GM19023 (cell line): ENCODE measurements around the gene HAUS5.
"Not testable (repeated sequence)": the region's sequence is repeated elsewhere in the genome, so short reads cannot be mapped to it uniquely, and the experiment has no call there.

Experiments used
- ATAC-seq: cut with Tn5 transposase; IDR thresholded peaks from one replicate; pipeline ENCODE4 v1.9.1; 2021; ENCODE audit warnings: mild to moderate bottlenecking, moderate library complexity; ENCODE audit not compliant: unreplicated experiment

The HAUS5 gene, protein sequence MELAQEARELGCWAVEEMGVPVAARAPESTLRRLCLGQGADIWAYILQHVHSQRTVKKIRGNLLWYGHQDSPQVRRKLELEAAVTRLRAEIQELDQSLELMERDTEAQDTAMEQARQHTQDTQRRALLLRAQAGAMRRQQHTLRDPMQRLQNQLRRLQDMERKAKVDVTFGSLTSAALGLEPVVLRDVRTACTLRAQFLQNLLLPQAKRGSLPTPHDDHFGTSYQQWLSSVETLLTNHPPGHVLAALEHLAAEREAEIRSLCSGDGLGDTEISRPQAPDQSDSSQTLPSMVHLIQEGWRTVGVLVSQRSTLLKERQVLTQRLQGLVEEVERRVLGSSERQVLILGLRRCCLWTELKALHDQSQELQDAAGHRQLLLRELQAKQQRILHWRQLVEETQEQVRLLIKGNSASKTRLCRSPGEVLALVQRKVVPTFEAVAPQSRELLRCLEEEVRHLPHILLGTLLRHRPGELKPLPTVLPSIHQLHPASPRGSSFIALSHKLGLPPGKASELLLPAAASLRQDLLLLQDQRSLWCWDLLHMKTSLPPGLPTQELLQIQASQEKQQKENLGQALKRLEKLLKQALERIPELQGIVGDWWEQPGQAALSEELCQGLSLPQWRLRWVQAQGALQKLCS

DNA sequence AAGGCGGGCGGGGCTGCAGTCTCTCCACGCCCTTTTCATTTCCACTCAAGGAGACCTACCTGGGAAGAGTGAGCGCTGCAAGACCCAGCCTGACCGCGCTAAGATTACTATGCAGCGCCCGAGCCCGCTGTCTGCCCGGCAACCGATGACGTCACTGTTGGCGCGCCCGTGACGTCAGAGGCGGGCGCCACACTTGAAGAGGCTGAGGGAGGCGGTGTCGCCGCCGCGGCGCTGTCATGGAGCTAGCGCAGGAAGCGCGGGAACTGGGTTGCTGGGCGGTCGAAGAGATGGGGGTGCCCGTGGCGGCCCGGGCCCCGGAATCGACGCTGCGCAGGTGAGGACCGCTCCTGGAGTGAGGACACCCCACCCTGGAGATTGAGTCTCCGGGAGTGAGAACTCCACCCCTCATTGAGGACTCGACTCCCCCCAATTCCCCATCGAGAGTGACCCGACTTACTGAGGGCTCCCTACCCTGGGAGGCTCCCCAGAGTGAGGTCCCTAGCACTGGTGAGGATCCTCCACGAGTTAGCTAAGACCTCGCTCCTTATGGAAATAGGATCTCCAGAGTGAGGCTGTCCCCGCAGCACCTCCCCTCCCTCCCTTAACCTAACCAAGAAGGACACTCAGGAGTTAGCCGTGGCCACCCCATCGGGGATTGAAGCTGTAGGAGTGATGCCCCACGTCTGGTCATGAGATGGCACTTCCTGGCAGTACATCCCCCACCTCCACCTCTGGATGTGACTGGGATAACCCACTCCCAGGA, at the start of gene HAUS5:
Gene HAUS5 (plus strand): TSS at position 177 of the 763 bp plus-strand sequence. CDS start 60 bp downstream, at position 237.
- peak; percentile 89 for ATAC-seq

DNA sequence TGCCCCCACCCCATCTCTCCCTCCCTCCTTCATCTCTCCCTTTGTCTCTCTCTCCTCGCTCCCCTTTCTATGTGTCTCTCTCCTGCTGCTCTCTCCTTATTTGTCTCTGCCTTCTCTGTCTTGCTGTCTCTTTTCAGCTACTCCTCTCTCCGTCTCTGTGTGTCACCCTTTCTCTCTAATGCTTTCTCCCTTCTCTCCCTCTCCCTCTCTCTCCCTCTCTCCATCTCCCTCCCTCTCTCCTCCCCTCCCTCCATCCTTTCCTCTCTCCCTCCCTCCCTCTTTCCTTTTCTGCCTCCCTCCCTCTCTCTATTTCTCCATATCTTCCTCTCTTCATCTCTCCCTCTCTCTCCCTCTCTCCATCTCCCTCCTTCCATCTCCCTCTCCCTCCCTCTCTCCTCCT, 49.8 kb upstream of the HAUS5 start:
- ATAC-seq = no peak

DNA sequence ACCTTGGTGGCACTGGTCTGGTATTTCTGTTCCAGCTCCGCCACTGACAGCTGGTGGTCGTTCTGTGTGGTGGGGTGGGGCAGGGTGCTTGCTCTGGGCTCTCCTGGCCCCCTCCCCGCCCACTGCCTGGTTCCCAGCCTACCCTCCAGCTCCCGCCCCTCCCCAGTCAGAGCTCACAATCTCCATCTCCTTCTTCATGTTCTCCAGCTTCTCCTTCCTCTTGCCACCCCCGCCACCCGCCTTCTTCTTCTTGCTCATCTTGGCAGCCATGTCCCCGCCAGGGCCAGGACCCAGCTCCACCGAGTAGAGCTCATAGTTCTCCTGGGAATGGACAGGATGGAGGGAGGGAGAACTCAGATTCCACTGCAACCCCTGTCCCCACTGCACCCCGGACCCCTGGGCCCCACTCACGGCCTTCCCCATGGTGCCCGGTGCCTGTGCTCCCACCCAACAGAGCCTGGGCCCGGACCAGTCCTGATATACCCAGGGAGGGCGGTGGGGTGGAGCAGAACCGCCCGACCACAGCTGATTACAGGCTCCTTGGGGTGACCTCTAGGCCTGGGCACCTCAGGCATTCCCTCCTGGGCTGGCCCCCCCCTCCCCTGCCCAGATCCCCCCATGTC, 49.2 kb upstream of the HAUS5 start, which contains the start of gene ATP4A:
Gene ATP4A (minus strand): TSS at position 452 of the 623 bp plus-strand sequence. CDS start 29 bp downstream, at position 423.
- ATAC-seq = no peak

DNA sequence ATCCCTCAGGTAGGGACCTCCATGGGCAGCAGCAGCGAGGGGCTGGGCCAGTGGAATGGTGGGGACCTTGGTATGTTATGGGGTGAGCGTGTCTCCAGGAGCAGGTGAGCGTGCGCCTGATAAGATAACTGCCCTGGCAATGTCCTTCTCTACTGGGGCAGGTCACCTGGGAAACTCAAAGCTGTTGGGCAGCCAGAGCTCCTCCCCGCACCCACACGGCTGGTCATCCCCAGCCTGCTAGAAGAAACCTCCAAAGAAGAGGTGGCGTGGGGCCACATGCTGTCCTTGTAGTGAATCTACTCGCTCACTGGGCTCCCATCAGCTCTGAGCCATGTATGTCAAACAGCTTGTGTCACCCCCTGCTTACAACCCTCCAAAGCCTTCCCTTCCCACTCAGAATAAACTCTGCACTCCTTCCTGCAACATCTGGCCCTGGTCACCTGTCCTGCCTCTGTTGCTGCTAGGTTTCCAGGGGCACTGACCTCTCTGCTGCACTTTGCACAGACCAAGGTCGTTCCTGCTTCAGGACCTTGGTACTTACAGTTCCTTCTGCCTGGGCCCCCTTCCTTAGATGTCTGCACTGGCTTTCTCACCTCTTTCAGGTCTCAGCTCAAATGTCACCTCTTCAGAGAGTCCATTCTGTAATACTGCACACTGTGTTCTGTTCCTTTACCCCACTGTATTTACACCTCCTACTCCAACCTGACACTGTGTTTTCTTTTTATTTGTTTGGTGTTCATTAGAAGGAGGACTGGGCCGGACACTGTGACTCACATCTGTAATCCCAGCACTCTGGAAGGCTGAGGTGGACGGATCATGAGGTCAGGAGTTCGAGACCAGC, 47.3 kb upstream of the HAUS5 start:
- no peak for ATAC-seq

DNA sequence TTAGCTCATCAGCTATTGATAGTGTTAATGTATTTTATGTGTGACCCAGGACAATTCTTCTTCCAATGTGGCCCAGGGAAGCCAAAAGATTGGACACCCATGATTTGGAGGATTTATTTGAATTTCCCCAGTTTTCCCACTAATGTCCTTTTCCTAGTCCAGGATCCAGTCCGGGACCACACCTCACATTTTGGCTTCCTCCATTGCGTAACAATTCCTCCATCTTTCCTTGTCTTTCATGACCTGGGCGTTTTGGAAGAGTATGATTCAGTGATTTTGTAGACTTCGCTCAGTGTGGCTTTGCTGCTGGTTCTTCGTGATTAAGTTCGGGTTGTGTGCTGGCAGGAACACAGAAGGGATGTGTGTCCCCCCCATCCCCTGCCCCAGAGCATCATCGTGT, 45.8 kb upstream of the HAUS5 start:
- no peak for ATAC-seq

DNA sequence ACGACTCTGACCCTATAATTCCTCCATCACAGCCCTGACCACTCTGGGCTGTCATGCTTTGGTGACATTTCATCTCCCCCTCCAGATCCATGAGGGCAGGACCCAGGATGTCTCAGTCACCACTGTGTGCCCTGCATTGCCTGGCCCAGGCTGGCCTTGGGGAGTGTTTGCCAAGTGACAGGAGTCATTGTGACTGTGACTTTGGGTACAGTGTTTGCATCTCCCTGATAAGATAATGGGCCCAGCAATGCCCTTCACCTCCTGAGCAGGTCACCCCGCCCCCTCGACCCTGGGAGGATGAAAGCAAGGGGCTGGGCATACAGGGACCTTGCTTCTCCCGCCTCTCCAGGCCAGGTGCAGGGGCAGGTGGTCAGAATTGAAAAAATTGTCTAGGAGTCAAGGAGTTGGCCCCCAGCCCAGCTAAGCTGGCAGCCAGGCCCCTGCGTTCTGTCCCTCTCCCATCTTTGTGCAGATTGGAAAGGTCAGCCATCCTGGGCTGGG, 43.2 kb upstream of the HAUS5 start:
- ATAC-seq = no peak

DNA sequence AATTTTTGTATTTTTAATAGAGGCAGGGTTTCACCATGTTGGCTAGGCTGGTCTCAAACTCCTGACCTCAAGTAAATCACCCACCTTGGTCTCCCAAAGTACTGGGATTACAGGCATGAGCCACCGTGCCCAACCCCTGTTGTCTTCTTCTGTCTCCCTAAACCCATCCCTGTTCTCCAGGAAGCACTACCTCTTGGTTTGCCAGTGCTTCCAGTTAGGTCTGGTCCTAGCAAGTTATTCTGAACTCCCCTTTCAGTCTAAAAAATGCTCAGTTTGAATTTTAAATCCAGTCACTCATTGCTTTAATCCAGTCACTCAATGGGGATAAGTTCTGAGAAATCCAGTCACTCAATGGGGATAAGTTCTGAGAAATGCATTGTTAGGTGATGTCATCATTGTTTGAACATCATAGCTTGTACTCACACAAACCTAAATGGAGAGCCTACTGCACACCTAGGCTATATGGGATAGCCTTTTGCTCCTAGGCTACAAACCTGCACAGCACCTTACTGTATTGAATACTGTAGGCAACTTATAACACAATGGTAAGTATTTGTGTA, 41.0 kb upstream of the HAUS5 start:
- no peak for ATAC-seq

DNA sequence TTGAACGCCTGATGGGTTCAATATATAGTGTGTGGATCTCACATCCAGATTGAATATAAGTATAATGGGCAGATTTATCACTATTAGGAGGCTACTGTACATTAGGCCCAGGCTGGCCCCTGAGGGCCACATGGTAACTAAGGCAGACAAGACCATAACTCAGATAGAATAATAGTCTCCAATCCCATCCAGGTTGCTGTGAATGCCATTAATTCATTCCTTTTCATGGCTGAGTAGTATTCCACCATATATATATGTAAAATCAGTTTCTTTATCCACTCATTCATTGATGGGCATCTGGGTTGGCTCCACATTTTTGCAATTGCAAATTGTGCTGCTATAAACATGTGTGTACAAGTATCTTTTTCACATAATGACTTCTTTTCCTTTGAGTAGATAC, 34.6 kb upstream of the HAUS5 start:
- ATAC-seq = no peak

DNA sequence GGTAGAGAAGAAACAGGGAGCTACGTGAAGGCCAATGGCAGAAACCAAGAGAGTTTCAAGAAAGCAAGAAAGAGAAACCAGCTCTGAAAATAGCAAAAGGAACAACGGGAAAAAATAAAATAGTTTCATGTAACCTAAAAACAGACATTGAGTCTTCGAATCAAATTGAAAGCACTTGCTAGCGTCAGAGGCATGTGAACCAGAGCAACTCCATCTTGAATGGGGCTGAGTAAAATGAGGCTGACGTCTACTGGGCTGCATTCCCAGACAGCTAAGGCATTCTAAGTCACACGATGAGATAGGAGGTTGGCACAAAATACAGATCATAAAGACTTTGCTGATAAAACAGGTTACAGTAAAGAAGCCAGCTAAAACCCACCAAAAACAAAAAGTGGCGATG, 33.8 kb upstream of the HAUS5 start:
- ATAC-seq = no peak

DNA sequence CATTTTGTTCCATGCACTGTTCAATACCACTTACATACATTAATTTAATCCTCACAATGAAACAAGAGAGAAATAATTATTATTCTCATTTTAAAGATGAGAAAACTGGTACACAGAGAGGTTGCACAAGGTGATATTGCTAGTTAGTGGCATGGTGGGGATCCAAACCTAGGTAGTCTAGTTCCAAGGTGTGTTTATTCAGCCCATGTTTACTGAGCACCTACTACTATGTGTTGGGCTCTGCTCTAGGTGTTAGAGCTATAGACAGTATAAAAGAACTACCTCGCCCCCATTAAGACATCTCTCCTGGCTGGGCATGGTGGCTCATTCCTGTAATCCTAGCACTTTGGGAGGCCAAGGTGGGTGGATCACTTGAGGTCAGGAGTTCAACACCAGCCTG, 29.8 kb upstream of the HAUS5 start:
- no peak for ATAC-seq

DNA sequence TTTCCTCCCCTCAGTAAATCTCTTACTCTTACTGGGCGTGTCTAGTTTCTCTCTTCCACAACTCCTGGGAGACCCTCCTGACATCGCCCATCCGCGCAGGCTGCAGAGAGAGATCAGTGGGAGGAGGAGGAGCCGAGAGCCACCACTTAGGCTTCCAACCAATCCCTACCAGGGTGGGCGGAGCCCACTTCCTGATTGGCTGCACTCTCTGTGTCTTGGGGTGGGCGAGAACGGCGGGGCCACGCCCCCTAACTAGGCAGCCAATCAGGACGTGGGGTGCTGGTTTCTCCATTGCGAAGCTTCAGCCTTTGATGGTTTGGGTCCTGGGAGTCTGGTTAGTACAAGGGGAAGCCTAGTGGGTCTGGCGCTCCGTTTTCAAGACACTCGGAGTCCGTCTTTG, 26.7 kb upstream of the HAUS5 start, which contains the start of gene PMIS2:
Gene PMIS2 (plus strand): TSS at position 326 of the 400 bp plus-strand sequence. CDS start 87 bp downstream, outside the sequence.
- ATAC-seq = no peak

DNA sequence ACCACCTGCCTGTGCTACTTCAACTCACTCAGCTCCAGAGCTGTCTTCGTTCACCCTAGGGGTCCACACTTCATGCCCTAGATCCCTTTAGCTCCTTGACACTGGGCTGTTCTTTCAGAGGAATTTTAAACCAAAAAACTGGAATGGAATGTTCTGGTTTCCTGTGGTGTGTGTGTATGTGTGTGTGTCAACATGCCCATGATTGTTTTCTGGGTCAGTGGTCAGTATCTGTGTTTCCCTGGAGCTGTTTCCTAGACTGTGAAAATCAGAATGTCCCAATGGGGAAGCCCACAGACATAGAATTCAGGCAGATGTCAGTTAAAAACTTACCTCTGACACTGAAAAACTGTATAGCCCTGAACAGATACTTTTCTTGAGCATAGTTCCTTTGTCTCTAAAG, 25.2 kb upstream of the HAUS5 start:
- no peak for ATAC-seq

DNA sequence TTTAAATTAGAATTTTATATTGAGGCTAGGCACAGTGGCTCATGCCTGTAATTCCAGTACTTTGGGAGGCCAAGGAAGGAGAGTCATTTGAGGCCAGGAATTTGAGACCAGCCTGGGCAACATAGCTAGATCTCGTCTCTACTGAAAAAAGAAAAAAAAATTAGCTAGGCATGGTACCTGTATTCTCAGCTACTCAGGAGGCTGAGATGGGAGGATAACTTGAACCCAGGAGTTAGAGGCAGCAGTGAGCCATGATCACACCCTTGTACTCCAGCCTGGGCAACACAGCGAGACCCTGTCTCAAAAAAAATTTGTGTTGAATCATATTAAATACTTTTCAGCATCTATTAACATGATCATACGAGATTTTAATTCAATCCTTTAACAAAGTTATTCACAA, 21.7 kb upstream of the HAUS5 start:
- no peak for ATAC-seq

DNA sequence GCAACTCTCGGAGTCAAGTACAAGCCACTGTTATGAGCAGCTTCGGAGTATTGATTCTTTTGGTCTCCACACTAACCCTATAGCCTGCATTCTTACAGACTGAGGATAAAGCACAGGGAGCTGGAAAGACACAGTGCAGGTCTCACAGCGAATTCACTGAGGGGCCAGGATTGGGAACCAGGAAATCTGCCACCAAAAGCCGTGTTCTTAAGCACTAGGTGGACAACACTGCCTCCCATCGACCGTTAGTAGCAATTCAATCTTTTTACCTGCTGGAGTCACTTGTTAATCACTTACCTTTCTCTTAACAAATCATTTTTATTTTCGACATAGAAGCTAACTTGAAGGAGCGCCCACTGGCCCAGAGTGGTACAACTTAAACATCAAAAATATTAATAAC, 20.3 kb upstream of the HAUS5 start:
- ATAC-seq = no peak

DNA sequence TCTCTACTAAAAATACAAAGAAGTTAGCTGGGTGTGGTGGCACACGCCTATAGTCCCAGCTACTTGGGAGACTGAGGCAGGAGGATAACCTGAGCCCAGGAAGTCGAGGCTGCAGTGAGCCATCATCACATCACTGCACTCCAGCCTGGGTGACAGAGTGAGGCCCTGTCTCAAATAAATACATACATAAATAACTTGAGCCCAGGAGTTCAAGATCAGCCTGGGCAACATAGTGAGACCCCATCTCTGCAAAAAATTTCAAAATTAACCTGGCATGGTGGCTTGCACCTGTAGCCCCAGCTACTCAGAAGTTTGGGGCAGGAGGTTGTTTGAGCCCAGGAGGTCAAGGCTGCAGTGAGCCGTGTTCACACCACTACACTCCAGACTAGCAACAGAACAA, 17.5 kb upstream of the HAUS5 start:
- not testable (repeated sequence) for ATAC-seq

DNA sequence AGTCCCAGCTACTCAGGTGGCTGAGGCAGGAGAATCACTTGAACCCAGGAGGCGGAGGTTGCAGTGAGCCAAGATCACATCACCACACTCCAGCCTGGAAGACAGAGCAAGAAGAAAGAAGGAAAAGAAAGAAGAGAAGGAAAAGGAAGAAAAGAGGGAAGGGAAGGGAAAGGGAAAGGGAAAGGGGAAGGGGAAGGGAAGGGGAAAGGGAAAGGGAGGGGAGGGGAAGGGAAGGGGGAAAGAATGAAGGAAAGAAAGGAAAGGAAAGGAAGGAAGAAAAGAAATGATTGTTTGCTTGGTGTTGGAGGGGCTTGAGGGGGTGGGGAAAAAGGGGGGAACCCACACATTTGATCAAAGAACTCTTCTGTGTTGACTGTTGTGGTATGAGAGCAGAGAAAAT, 16.6 kb upstream of the HAUS5 start:
- ATAC-seq = no peak

DNA sequence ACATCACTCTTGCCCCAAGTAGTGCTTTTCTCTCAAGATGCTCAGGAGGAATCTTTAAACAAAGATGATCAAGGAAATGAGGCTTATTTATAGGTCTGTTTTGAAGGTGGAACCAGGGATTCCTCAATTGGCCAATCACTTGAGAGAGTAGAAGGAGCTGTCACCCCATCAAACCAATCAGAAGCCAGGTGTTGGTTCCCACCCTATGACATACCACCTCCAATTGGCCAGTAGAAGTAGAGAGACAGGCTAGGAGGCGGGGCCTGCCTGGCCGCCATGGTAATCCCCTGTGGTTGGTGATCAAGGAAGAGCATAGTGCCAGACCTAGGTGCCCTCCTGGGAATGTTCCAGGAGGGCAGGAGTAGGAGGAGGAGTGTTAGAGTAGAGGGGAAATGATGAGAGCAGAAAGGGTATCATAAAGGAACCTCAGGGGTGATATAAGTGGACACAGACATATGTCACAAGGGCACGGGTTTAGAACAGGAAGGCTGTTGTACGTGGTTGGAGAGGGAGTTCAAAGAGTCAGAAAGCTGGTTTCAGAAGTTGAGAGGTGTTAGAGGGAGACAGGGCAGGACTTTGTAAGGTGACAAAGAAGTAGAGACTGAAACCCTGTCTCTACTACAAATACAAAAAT, 16.1 kb upstream of the HAUS5 start:
- no peak for ATAC-seq

DNA sequence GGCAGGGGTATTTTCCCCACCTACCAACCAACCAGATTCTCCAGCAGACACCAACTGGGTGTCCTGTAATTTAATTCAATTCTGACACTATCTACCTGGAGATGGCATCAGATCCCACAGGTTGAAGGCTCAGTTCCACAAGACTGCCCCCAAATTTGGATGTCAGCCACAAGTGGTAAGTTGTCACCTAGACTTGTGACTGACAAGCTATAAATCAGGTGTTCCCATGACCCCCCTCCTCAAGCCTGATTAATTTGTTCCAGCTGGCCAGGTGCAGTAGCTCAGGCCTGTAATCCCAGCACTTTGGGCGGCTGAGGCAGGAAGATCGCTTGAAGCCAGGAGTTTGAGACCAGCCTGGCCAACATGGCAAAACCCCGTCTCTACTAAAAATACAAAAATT, 10.6 kb upstream of the HAUS5 start:
- ATAC-seq = no peak

DNA sequence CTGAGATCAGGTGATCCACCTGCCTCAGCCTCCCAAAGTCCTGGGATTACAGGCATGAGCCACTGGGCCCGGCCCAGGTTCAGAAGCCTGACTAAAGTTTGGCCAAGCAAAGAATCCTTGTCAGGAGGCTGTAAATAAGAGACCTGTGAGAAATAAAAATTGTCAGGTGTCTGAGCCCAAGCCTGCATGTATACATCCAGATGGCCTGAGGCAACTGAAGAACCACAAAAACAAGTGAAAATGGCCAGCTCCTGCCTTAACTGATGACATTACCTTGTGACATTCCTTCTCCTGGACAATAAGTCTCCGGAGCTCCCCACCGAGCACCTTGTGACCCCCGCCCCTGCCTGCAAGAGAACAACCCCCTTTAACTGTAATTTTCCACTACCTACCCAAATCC, 8.1 kb upstream of the HAUS5 start:
- not testable (repeated sequence) for ATAC-seq
